ENCODE measurements around the gene P2RY12. TPM values are rescaled to one million over a fixed set of nuclear protein-coding genes. Genes with fewer than 3 reads are reported as not detected.

Gene P2RY12
- 0.13 TPM in 1 of 2 replicates, not detected in the other for total RNA-seq

GRCh38 chr3:151384741-151385174 is at the start of gene P2RY12:
TSS of gene P2RY12 (minus strand) at chr3:151384753. CDS start at chr3:151338845, 45,908 bp downstream.

DNA sequence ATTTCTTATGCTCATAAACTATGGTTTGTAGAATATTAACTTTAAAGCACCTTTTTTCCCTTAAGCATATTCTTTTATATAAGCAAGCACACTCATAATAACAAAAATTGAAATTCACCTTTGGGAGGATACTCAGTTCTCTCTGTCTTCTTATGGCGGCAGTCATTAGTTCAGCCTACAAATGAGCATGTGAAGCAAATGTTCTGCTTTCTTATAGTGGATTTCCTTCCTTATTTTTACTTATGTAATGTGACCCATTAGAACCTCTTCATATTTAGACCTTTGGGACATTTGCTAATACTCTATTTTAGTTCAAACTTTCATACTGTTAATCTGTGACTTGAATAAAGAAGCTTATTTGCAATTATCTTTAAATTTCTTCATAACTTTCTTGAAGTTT is 55.2 kb downstream of the P2RY12 start, which contains the start of gene P2RY13:
Gene P2RY13 (minus strand): TSS at position 187 of the 400 bp plus-strand sequence. CDS start 21 bp downstream, at position 166.

DNA sequence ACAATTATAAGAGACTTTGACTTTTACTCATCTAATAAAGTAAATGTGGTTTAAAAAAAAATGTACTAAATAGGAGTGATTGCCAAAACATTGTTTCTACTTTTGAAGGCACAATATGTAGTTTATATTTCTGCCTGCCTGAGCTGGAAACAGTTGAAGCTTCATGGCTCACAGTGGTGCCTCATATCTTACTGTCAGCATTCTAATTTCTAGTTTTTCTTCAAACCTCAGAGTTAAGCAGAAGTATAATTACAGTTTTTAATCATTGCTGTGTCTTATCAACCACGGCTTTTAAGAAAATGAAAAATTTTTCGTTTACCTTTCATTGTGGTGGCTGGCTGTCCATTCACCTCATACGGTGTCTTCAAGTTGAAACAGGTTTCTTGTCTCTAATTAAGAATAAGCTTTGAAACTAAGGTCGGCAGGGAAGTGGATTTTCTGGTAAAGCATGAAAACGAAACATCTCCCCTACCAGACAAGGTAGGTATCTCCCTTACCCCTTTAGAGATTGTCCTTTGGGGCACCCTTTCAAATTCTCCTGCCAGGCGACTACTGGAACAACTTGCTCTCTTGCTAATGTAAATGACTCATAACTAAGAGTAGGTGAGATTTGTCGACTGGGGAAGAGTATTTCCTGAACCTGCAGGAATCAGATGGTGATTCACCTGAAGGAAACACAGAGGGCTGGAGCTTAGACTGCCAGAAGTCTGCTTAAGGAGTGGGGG is 68.1 kb downstream of the P2RY12 start, which contains the start of gene GPR87:
Gene GPR87 (minus strand): TSS at position 554 of the 725 bp plus-strand sequence. CDS start 16,720 bp downstream, outside the sequence.

Other genes with a start within 250 kb of the P2RY12 start
- gene GPR171, start 181.5 kb downstream of the P2RY12 start, total RNA-seq = not detected in 2 replicates
- gene P2RY14, start 106.2 kb downstream of the P2RY12 start, total RNA-seq = not detected in 2 replicates
- gene GPR87, start 67.9 kb downstream of the P2RY12 start, total RNA-seq = not detected in 2 replicates
- gene P2RY13, start 55.2 kb downstream of the P2RY12 start, total RNA-seq = not detected in 2 replicates
- 1.7 and 2.0 TPM in 2 replicates for gene IGSF10, start 76.3 kb upstream of the P2RY12 start, total RNA-seq

Measured in aortic smooth muscle cell (primary cell).